K562 (cell line): Measurements from ENCODE around the gene SKAP1.
"Not testable (repeated sequence)": the region's sequence is repeated elsewhere in the genome, so short reads cannot be mapped to it uniquely, and the experiment has no call there.

ENCODE experiments used
- FOXP1 ChIP-seq: sonication (generic); formaldehyde crosslinking; IDR thresholded peaks from 2 replicates; pipeline ENCODE4 v1.8.0; 2022; ENCODE audit warnings: mild to moderate bottlenecking, missing genetic modification reagents
- YY1 ChIP-seq, 3 experiments: IDR thresholded peaks; 2 replicates each; pipeline ENCODE4 v1.6.1; 2011; ENCODE audit warnings: low read length in 2 of 3, mild to moderate bottlenecking in 2 of 3, moderate library complexity in 2 of 3, borderline replicate concordance in 1 of 3, control low read depth in 1 of 3, low read depth in 1 of 3; ENCODE audit not compliant: insufficient read depth in 3 of 3, insufficient replicate concordance in 2 of 3, control insufficient read depth in 1 of 3, insufficient read length in 1 of 3; ENCODE audit errors: extremely low read depth in 1 of 3
- ZBTB1 ChIP-seq: sonication (generic); formaldehyde crosslinking; IDR thresholded peaks from 2 replicates; pipeline ENCODE4 v1.8.1; 2023; ENCODE audit warnings: missing genetic modification reagents, low read depth, mild to moderate bottlenecking, borderline replicate concordance
- TF ChIP-seq, protein P1 (sequence below): sonication (generic); formaldehyde crosslinking; IDR thresholded peaks from 2 replicates; pipeline ENCODE4 v1.8.1; 2023; ENCODE audit warnings: mild to moderate bottlenecking, missing genetic modification reagents

DNA sequence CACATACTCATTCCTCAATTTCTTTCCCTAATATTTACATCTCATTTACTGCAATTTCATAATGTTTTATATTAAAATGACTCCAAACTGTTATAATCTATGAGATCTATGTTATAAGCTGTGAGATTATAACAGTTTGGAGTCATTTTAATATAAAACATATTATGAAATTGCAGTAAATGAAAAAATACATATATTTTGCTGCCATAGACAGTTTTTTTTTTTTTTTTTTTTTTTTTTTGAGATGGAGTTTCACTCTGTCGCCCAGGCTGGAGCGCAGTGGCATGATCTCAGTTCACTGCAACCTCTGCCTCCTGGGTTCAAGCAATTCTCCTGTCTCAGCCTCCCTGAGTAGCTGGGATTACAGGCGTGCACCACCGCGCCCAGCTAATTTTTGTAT lies 180.0 kb downstream of the SKAP1 start:
- TF ChIP-seq FOXP1 (CRISPR knock-in tag); ZBTB1 (CRISPR knock-in tag); YY1 (IDR thresholded peaks at IDR 0.05; ENCODE audit: borderline replicate concordance in 1 of 3, control insufficient read depth in 1 of 3, extremely low read depth in 1 of 3, insufficient read depth in 3 of 3, insufficient read length in 1 of 3, insufficient replicate concordance in 2 of 3, low read depth in 1 of 3, low read length in 2 of 3): not testable (repeated sequence)
- TF ChIP-seq, protein P1, sequence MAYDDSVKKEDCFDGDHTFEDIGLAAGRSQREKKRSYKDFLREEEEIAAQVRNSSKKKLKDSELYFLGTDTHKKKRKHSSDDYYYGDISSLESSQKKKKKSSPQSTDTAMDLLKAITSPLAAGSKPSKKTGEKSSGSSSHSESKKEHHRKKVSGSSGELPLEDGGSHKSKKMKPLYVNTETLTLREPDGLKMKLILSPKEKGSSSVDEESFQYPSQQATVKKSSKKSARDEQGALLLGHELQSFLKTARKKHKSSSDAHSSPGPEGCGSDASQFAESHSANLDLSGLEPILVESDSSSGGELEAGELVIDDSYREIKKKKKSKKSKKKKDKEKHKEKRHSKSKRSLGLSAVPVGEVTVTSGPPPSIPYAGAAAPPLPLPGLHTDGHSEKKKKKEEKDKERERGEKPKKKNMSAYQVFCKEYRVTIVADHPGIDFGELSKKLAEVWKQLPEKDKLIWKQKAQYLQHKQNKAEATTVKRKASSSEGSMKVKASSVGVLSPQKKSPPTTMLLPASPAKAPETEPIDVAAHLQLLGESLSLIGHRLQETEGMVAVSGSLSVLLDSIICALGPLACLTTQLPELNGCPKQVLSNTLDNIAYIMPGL = not testable (repeated sequence)
